IPS-20b (cell line): Measurements from ENCODE around the gene SLC31A2.

Experiments
- H3K27ac ChIP-seq: one replicate; pipeline ENCODE4 v1.5.1; 2013; ENCODE audit warnings: low read length
- H3K27me3 ChIP-seq: 2 replicates; pipeline ENCODE4 v1.6.1; 2013; ENCODE audit warnings: mild to moderate bottlenecking, low read length, inconsistent platforms; ENCODE audit not compliant: insufficient read depth
- H3K36me3 ChIP-seq: 2 replicates; pipeline ENCODE4 v1.6.1; 2013; ENCODE audit warnings: low read depth, mild to moderate bottlenecking, inconsistent platforms, low read length, moderate library complexity; ENCODE audit not compliant: insufficient read depth
- H3K4me1 ChIP-seq: 2 replicates; pipeline ENCODE4 v1.6.1; 2013; ENCODE audit warnings: mild to moderate bottlenecking, control low read depth, inconsistent platforms, low read length, moderate library complexity; ENCODE audit not compliant: insufficient read depth
- H3K4me3 ChIP-seq: 2 replicates; pipeline ENCODE4 v1.5.1; 2013; ENCODE audit warnings: mild to moderate bottlenecking, low read length, inconsistent platforms
- H3K9ac ChIP-seq: 2 replicates; pipeline ENCODE4 v1.6.1; 2013; ENCODE audit warnings: low read depth, mild to moderate bottlenecking, inconsistent platforms, low read length, moderate library complexity
- H3K9me3 ChIP-seq: 2 replicates; pipeline ENCODE4 v1.6.1; 2013; ENCODE audit warnings: mild to moderate bottlenecking, low read depth, low read length, inconsistent platforms; ENCODE audit not compliant: insufficient read depth

SLC31A2 gene

DNA sequence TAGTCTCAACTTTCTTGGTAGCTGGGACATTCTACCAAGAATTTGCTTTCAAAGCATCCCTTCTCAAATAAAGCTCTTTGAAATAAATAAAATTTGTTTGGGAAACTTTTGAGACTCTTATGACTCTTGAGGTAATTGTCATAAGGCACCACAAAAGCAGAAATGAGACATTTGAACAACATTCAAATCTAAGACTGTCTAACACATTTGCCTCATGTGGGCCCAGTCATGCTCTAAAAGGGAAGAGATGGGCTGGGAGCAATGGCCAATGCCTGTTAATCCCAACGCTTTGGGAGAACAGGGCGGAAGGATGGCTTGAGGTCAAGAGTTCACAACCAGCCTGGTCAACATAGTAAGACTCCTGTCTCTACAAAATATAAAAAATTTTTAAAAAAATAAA lies 26.4 kb downstream of the SLC31A2 start:
- Histone ChIP-seq H3K27ac (no peak overlapping the region), H3K36me3 (peaks cover 83% of the 10 kb centered on the region), H3K27me3 (no peaks in the 10 kb centered on the region), H3K4me3 (no peak overlapping the region), H3K4me1 (no peaks in the 10 kb centered on the region), H3K9ac (no peak overlapping the region), H3K9me3 (no peaks in the 10 kb centered on the region)

DNA sequence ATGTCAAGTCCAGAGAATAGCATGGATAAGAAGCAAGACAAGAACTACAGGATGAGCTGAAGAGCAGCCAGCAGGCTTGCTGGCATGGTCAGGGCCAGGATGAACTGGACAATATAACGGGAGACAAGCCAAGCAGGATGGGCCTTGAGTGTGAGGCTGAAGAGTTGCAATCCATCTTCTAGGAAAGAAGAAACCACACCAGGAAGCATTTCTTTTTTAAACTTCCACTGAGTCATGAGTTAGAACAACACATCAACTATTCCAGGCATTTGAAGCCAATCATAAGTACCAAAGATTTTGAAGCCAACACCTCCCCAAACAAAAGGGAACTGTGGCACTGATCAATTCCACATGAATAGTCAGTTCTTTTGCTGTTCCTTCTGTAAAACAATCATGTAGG lies 27.3 kb downstream of the SLC31A2 start:
- Histone ChIP-seq H3K9ac (no peak overlapping the region), H3K27me3 (no peaks in the 10 kb centered on the region), H3K27ac (no peak overlapping the region), H3K36me3 (peaks cover 83% of the 10 kb centered on the region), H3K4me3 (no peak overlapping the region), H3K4me1 (no peaks in the 10 kb centered on the region), H3K9me3 (no peaks in the 10 kb centered on the region)

DNA sequence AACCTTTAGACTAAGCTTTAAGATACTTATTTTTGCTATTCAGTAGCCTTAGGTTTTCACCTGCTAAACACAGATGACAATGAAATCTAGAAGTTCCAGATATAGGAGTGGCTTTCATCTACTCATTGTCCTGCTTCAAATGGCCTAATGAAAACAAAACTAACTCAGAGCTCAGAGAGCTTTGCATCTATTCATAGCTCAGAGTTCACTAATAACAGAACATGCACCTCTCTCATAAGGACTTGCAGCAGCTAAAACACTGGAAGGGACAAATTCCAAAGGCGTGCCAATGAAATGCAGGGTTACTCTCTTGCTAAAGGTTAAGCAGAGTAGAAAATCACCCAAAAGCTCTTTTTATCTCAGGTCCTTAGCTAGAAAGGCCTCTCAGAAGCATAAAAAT lies 29.0 kb downstream of the SLC31A2 start:
- Histone ChIP-seq H3K9me3 (no peaks in the 10 kb centered on the region), H3K27me3 (no peaks in the 10 kb centered on the region), H3K4me1 (no peaks in the 10 kb centered on the region), H3K4me3 (no peak overlapping the region), H3K36me3 (peaks cover 85% of the 10 kb centered on the region), H3K27ac (no peak overlapping the region), H3K9ac (no peak overlapping the region)

DNA sequence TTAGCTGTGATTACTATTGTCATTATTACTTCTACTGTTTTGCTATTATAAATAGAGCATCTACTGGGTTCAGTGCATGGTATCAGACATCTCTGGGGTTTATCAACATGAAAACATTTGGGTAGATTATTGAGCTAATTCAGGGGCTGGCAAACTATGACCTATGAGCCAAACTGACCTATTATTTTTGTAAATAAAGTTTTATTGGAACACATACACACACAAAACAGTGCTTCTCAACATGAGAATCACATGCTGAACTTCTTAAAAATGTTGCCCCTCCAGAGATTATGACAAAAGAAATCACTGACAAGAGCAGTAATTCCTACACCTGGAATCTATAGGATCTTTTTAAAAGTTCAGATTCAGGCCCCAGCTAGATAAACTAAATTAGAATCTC lies 30.4 kb downstream of the SLC31A2 start:
- no peaks in the 10 kb centered on the region for H3K4me1 ChIP-seq
- no peak overlapping the region for H3K4me3 ChIP-seq
- H3K9ac ChIP-seq = no peak overlapping the region
- no peaks in the 10 kb centered on the region for H3K9me3 ChIP-seq
- H3K27me3 ChIP-seq = no peaks in the 10 kb centered on the region
- peaks cover 92% of the 10 kb centered on the region for H3K36me3 ChIP-seq
- no peak overlapping the region for H3K27ac ChIP-seq

DNA sequence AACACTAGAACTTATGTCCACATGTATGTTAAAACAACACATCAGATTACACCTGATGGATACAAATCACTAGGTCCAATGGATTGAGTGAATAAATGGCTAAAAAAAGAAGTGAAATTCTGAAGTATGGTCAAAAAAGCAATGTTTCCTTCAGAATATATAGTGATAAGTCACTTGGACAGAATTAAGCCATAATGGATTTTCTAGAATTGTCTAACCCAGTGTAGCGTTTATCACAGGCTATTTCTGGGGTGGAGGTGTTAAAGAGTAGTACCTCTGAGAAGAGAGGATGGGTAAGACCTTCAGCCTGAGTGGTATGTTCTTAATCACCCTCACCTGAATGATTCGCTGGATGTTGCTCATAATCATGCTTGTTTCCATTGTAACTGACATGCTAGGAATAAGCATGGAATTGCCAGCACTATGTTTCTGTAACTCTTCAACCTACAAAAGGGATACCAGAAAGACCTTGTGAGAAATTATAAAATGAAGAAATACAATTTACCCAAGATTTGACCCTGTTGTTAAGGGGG lies 33.2 kb downstream of the SLC31A2 start:
- no peak overlapping the region for H3K9ac ChIP-seq
- no peaks in the 10 kb centered on the region for H3K27me3 ChIP-seq
- no peaks in the 10 kb centered on the region for H3K9me3 ChIP-seq
- no peak overlapping the region for H3K4me3 ChIP-seq
- peaks cover 90% of the 10 kb centered on the region for H3K36me3 ChIP-seq
- H3K4me1 ChIP-seq = no peaks in the 10 kb centered on the region
- no peak overlapping the region for H3K27ac ChIP-seq

DNA sequence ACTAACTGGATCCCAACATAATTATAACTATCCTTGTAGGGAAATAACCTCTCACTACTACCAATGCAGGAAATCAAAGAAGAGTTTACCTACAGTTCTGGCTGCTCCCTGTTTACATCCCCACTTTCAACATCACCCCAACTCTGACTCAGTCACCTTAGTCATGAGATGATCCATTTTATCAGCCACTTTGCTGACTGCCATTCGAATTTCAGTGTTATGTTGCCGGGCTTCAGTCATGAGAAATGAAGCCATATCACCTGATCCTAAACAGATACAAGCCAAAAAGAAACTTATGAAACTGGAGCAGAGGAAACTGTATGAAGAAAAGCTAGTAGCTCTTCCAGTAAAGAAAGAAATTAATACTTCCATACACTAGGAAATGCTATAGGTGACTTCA lies 33.7 kb downstream of the SLC31A2 start:
- H3K9ac ChIP-seq = no peak overlapping the region
- no peaks in the 10 kb centered on the region for H3K27me3 ChIP-seq
- H3K4me3 ChIP-seq = no peak overlapping the region
- H3K9me3 ChIP-seq = no peaks in the 10 kb centered on the region
- H3K27ac ChIP-seq = no peak overlapping the region
- H3K36me3 ChIP-seq = peaks cover 91% of the 10 kb centered on the region
- H3K4me1 ChIP-seq = no peaks in the 10 kb centered on the region

DNA sequence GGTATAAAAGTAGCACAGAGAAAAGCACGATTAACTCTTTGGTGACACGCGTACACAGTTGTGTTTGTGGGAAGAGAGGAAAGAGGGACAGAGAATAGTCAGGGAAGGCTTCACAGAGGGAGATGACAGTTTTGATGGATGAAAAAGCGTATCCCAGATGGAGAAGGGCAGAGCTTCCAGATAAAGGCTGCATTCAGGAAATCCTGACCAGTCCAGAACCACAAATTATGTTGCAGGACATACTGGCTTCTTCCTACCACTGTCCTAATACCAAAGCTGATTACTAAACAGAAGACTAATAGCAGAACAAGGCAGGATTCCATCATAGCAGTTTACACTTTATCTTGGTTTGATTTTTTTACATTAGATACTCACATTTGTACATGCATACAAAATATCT lies 34.5 kb downstream of the SLC31A2 start:
- Histone ChIP-seq H3K4me3 (no peak overlapping the region), H3K4me1 (no peaks in the 10 kb centered on the region), H3K36me3 (peaks cover 89% of the 10 kb centered on the region), H3K9ac (no peak overlapping the region), H3K27ac (no peak overlapping the region), H3K27me3 (no peaks in the 10 kb centered on the region), H3K9me3 (no peaks in the 10 kb centered on the region)

DNA sequence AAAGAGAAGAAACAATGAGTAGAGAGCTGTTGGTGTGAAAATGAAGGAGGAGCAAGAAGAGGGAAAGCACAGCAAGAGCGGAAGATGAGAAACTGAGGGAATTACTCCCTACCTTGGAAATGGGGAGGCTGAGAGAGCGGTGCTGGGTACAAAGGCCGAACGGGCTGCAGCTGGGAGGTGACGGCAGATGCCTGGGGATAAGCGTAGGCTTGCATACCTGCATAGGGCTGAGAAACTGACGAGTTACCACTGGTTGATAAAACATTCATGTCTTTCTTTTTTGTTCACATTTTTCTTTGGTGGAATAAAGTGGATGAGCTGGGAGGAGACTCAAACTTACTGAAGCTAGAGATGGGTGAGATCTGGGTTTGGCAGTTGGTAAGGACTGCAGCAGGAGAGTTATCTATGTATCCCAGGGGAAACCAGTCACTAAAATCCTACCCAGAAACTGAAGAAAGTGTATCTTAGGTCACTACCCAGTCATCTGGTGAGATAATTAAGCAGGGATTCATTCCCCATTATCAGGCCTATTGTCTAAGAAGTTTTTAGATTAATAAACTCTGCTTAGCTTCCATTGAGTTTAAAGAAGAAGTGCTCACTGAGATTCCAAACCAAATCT lies 35.4 kb downstream of the SLC31A2 start:
- no peak overlapping the region for H3K4me3 ChIP-seq
- H3K36me3 ChIP-seq = peaks cover 80% of the 10 kb centered on the region
- H3K4me1 ChIP-seq = no peaks in the 10 kb centered on the region
- no peaks in the 10 kb centered on the region for H3K9me3 ChIP-seq
- H3K9ac ChIP-seq = no peak overlapping the region
- H3K27ac ChIP-seq = no peak overlapping the region
- H3K27me3 ChIP-seq = no peaks in the 10 kb centered on the region

DNA sequence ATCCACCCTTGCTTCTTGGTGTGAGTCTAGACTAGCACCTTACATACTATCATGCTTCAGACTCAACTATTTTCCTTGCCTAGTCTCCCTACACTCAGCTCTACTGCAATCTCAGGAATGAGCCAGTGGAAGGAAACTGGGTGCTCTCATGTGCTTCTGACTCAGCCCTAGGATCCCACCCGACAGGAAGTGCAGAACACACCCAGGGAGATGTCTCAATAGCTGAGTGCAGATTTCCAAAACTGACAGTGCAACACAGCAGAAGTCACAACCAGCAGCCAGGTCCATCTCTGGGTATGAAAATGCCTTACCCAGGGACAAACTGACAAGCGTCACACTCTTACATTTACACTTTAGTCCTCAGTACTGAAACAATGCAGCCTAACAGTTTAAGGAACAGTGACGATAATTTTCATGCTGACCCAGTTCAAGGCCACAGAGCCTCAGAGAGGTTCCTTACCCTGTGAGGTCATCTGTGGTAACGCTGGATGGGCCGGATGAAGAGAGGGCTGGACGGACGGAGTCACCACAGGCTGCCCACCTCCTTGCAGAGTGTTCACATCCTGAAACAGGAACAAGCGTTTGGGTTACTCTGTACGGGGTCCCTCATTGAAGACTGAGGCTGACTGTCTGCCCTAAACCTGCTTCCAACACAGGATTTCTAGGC lies 37.3 kb downstream of the SLC31A2 start:
- Histone ChIP-seq H3K27me3 (no peaks in the 10 kb centered on the region), H3K36me3 (peaks cover 76% of the 10 kb centered on the region), H3K27ac (no peak overlapping the region), H3K9ac (no peak overlapping the region), H3K4me3 (no peak overlapping the region), H3K4me1 (no peaks in the 10 kb centered on the region), H3K9me3 (no peaks in the 10 kb centered on the region)

DNA sequence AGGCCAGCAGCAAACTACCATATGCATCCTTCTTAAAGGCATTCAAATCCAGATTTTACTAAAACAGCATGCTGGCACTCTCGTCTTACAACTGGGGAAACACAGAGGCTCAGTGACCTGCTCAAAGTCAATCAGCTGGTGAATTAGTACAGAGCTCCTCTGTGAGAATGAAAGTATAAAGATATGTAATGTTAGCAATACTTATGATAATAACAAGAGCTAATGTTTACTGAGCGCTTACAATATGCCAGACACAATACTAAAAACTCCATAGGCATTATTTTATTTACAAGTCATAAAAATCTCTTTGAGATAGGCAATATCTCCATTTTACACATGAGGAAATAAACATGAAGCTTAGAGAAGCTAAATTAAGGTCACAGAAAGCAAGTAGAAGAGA lies 41.6 kb downstream of the SLC31A2 start:
- no peaks in the 10 kb centered on the region for H3K4me1 ChIP-seq
- H3K27me3 ChIP-seq = no peaks in the 10 kb centered on the region
- no peaks in the 10 kb centered on the region for H3K9me3 ChIP-seq
- no peak overlapping the region for H3K27ac ChIP-seq
- H3K9ac ChIP-seq = no peak overlapping the region
- H3K36me3 ChIP-seq = peaks cover 46% of the 10 kb centered on the region
- H3K4me3 ChIP-seq = no peak overlapping the region

DNA sequence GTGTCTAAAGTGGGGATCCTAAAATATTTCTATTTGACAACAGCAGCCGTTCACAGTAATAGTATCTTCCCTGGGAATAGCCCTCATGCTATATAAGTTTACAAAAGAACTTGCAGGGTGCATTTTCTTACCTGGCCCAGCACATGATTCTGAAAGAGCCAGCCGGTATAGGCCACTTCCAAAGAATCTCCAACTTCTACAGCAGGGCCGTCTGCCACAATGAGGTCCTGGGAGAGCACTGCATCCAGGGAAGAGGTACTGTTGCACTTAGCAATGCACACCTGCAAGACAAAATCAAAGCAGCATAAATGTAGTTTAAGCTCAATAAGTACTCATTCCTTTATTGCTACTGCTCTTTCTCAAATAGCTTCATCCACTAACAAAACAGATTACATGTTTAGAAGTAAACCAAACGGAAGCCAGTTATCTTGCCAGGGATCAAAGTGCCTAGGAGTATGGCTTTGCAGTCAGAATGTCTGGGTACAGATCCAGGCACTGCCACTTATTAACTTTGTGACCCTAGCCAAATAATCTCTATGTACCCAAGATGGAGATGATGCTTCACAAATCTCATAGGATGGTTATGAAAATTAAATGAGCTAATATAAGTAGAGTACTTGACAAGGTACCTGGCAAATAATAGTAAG lies 49.0 kb downstream of the SLC31A2 start:
- no peak overlapping the region for H3K27ac ChIP-seq
- H3K27me3 ChIP-seq = no peaks in the 10 kb centered on the region
- H3K4me1 ChIP-seq = no peaks in the 10 kb centered on the region
- no peaks in the 10 kb centered on the region for H3K9me3 ChIP-seq
- H3K36me3 ChIP-seq = peaks cover 57% of the 10 kb centered on the region
- no peak overlapping the region for H3K4me3 ChIP-seq
- H3K9ac ChIP-seq = no peak overlapping the region

DNA sequence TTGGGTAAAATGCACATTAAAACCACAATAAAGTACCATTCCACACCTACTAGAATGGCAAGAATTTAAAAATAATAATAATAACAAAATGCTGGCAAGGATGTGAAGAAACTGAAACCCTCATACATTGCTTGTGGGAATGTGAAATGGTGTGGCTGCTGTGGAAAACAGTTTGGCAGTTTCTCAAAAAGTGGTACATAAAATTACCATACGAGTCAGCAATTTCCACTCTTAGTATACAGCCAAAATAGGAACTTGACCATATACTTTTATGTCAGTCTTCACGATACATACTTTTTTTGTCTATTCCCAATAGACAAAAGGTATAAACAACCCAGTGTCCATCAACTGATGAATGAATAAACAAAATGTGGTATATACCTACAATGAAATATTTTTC lies 54.6 kb downstream of the SLC31A2 start:
- H3K4me3 ChIP-seq = no peak overlapping the region
- no peak overlapping the region for H3K9ac ChIP-seq
- no peak overlapping the region for H3K27ac ChIP-seq
- no peaks in the 10 kb centered on the region for H3K27me3 ChIP-seq
- H3K9me3 ChIP-seq = no peaks in the 10 kb centered on the region
- peaks cover 40% of the 10 kb centered on the region; the same call in 1 of the 2 replicates for H3K36me3 ChIP-seq
- H3K4me1 ChIP-seq = no peaks in the 10 kb centered on the region
